22Rv1 (cell line): ENCODE measurements around the gene TYW1.

Source experiments
- CTCF ChIP-seq: fragments of 450-650 bp; IDR thresholded peaks from 2 replicates; pipeline ENCODE4 v1.5.1; 2017; ENCODE audit warnings: mild to moderate bottlenecking
- ZFX ChIP-seq: fragments of 450-650 bp; IDR thresholded peaks from 2 replicates; pipeline ENCODE4 v1.6.1; 2017; ENCODE audit warnings: antibody characterized with exemption, borderline replicate concordance

- TF ChIP-seq CTCF (no peak), ZFX (no peak)
Observed at GRCh38 chr7:67210567-67210966, 213.9 kb downstream of the TYW1 start.
